ENCODE data around the gene COG7.
"Not testable (repeated sequence)": the region's sequence is repeated elsewhere in the genome, so short reads cannot be mapped to it uniquely, and the experiment has no call there.

Gene COG7

DNA sequence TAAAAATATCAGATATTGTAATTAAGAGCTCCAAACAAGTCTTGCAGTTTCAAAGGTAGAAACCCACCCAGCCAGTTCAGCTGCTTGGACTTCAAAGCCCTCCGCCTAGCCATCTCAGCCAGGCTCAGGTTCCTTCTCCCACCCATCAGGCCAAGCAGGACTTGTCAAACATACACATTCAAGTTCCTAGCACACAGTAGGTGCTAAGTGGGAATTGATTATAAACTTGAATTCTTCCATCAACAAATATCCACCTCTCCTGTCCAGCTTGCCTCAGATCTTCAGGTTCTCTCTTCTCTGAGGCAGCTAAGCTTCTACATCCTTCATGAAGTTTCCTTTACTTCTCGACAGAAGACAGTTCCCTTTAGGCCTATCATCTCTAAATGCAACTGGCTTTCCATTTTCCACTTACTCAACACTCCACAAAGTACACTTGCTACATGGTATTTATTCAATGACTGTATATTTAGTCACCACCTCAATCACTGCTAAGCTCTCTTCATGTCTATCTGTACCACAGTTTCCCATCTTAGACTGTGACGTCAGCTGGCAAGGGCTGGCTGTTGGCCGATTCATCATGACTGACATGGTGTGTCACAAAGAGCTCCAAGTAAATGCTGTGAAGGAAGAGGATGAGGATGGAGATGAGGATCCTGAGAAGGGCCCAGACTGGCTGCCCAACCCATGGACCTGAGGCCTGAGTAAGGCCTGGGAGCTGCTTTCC, 13.3 kb upstream of the COG7 start:
- peak; percentile 30 for DNase-seq

DNA sequence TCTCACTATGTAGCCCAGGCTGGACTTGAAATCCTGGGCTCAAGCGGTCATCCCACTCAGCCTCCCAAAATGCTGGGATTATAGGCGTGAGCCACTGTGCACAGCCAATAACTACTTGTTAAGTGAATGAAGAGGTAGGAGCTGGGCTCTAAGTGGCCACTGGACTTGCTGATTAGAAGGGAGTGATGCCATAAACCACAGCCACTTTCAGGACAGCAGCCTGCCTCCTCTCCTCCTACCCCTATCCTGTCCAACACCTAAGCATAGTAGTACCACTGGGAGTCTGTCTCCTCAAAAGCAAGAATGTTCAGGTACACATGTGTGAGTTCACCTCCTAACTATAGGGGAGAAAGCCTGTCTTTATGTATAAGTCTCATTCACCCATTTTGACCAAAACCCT, 12.2 kb upstream of the COG7 start:
- DNase-seq = no peak

DNA sequence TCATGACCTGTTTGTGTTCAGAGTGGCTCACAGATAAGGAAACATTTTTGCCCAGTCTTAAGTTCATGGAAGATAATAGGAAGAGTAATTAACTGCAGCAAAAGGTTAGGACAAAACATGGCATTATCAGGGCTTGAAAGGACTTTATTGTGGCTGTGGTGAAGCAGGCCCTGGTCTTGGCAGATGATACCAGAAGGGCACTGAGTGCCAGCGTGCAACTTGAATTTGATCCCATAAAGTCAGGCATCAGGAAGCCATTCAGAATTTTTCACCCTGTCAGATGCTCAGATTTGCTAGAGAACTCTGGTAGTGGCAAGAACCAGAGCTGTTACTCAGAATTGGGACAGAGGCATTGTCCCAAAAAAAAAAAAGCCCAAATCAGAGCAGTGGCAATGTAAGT, 11.2 kb upstream of the COG7 start:
- DNase-seq = no peak

DNA sequence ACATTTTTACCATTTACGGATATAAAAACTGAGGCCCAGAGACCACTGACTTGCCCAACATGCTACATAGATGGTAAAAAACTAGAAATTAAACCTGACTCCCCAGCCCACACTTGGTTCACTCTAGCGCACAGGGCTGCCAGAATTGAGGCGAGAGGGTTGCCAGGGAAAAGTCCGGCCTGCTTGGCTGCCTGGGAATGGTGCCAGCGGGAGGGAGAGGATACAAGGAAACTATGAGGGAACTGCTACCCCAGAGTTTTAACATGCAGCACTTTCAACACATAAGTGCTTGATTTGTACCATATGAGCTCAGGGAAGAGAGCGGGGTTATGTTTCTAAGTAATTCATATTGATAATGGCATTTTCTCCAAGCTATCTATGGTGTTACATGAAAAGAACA, 10.0 kb upstream of the COG7 start:
- peak; percentile 8 for DNase-seq

DNA sequence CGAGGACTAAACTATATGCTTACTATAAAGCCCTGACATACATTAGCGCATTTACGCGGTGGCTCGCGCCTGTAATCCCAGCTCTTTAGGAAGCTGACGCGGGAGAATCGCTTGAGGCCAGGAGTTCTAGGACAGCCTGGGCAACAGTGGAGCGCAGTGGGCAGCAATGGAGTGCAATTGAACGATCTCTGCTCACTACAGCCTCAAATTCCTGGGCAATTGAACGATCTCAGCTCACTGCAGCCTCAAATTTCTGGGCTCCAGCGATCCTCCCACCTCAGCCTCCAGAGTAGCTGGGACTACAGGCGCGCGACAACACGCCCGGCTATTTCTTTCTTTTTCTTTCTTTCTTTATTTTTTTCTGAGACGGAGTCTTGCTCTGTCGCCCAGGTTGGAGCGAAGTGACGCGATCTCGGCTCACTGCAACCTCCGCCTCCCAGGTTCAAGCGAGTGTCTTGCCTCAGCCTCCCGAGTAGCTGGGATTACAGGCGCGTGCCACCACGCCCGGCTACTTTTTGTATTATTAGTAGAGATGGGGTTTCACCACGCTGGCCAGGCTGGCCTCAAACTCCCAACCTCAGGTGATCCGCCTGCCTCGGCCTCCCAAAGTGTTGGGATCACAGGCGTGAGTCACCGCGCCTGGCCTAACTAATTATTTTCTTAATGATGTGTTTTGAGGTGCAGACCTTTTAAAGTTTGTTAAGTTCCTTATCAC, 506 bp upstream of the COG7 start:
- DNase-seq = no peak

DNA sequence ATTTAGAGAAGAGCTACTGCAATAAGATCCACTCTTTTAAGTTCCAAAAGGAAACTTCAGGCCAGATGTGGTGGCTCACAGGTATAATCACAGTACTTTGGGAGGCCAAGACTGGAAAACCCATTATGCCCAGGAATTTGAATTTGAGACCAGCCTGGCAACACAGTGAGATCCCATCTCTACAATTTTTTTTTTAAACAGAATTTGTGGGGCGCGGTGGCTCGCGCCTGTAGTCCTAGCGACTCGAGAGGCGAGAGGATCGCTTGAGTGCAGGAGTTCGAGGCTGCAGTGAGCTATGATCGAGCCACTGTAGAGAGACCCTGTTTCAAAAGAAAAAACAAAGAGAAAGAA, 793 bp downstream of the COG7 start:
- DNase-seq = no peak

DNA sequence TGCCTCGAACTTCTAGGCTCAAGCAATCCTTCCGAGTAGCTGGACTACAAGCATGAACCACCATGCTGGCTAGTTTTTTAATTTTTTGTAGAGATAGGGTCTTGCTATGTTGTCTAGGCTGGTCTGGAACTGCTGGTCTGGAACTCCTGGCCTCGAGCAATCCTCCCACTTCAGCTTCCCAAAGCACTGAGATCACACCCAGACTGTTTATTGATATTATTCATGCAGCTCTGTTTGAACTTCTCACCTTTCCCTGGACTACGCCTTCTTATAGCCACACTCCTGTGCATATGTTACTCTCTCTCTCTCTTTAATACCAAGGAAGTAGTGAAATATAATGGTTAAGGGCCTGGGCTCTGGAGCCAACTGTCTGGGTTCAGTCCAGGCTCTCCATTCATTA, 4.6 kb downstream of the COG7 start:
- no peak for DNase-seq

DNA sequence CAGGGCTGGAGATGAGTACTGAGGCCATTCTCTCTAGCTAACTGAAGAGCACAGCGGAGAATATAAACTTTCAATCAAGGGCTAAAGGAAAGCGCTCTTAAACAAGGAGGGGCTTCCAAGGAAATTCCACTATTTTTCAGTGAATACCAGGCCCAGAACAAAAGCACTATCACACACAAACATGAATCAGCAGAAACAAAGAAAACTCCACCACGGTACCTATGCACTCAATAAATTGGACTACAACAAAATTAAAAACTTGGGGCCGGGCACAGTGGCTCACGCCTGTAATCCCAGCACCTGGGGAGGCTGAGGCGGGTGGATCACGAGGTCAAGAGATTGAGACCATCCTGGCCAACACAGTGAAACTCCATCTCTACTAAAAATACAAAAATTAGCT, 15.4 kb downstream of the COG7 start:
- DNase-seq = not testable (repeated sequence)

DNA sequence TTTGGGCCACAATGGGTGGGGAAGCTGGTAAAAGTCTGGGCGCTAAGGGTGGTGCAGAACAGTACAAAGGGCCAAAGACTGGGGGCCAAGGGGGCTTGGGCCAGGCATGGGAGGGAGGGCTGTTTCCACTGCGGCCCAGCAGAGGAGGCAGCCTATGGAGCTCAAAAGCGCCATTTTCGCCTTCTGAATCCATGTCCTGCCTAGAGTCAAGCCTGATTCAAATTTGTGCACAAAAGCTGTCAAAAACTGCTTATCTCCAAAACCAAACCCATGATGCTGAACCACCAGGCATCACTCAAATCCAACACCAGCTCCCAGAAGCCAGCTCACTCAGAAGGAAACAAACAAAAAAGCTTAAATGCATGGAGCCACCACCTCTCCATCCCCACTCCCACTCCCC, 16.0 kb downstream of the COG7 start:
- DNase-seq = no peak

DNA sequence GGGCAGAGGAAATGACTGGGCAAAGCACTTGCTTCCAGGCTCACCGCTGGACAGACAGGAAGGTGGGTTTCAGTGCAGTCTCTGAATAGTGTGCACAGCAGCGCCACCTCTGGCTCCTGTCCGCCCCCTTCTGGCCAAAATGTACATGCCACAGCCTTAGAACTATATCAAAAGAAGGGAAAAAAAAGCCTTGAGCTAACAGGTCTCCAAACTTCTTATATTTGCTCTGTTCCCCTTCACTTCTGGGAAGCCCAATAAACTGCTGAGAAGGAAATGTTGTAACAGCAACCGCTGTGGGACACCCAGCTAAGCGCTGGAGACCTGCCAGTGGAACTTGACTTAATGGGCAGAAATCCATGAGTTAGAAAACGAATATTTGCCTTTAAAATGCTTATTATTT, 17.5 kb downstream of the COG7 start:
- peak; percentile 18 for DNase-seq

DNA sequence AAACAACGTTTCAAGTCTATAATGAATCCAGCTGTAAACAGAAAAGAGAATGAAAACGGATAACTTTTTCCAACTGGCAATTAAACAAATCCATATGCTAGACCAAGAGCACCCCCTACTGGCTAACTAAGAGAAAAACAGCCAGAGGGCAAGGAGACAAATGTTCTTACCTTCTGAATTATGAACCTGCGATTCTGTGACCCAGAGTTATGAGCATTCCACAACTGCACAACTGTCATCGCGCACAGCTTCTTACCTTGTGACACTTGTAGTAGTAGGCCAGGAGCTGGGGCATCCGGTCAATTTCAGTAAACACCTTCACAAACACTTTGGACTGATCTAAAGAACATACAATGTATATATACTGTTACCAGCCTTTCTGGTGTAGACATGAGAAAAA, 18.6 kb downstream of the COG7 start:
- no peak for DNase-seq

DNA sequence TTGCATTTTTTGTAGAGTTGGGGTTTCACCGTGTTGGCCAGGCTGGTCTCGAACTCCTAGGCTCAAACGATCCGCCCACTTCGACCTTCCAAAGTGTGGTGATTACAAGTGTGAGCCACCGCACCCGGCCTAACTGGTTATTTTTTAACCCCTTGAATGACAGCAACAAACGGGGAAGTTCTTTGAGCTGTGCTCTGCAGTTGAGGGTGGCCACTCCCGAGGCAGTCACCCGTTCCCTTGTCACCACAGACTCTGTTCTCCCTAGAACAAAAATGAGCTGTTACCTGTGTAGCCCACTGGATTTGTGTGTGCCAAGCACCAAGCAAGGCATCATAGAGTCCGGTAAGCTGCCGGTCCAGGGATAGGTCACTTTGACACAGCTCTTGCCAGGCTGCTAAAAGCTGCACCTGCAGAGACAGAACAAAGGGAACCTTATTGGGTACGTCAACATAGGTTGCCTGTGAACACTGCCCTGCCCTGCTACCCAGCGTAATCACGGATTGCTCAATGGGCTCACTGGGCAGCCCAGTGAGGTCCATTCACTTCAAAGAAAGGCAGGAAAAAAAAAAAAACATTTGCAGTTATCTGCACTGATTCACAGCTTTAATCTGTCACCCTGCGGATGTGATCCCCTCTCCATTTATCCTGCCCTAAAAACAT, 19.6 kb downstream of the COG7 start:
- DNase-seq = no peak

DNA sequence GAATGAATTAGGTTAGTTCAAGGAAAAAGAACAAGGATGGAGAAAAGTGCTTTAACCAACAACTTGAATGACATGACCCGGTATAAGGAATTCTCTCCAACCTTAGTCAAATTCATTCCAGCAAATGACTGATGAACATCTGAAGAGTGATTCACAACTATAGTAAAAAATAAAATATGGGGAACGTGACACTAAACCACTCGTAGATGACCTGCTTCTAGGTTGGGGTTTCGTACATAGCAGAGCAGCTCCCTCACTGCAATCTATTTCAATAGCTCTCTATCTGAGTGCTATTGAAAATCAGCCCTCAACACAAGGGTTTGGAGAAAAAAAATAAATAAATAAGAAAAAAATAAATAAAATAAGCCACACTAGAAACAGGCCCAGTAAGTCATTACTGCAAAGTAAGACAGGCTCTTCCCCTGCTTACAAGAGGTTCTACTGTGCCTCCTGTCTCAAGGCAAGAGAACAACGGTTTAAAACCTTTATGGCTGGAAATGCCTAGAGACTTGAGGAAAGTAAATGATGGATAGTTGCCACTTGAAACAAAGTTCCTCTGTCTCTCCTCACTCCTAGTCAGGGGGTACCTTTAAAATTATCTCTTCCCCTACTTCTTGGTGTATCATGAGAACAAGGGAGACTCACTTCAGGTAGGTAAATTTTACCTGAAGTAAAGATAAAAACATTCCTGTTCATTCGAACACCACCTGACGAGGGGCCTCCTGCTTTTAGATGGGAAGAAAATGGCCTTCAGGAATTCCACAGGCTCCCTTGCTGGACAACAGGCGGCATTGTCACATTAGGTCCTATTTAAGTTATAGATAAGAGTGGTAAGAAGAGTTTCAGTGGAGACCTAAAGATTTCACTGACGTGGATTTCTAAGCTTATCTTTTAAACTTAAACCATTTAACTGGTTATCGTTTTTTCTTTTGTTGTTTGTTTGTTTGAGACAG, 20.5 kb downstream of the COG7 start:
- no peak for DNase-seq

DNA sequence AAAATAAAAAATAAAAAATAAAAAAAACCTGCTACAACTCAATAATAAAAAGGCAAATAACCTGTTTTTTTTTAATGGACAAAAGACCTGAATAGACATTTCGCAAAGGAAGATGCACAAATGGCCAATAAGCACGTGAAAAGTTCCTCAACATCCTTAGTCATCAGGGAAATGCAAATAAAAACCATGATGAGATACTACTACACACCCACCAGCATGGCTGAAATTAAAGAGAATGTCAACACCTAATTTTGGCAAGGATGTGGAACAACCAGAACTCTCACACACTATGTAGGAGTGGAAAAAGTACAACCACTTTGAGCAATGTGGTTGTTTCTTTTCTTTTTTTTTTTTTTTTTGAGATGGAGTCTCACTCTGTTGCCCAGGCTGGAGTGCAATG, 24.6 kb downstream of the COG7 start:
- DNase-seq = no peak

DNA sequence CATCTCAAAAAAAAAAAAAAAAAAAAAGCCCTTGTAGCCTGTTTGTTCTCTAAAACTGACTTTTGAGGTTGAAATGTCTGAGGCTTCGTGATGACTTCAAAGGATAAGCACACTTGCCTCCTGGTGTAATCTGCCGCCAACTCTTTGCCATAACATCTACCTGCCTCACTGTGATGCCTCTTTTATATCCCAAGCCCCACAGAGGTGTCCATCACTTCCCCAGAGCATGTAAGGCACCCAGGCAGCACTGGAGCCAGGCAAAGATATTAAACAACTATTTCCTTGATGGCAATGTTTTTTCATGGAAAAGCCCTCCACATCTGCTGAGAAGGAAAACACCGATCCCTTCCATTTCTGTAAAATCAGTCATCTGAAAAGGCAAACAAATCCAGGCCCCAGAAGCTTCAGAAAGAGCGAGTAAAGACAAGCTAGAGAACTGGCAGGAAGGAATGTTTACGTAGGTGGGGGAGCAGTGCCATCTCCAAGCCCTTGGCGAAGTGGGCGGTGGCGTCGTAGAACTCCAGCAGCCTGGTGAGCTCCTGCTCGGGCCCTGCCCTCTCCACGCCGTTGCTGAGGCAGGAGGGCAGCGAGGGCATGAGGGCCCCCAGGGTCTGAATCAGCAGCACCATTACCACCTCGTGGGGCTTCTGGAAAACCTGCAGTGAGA, 28.6 kb downstream of the COG7 start:
- no peak for DNase-seq

DNA sequence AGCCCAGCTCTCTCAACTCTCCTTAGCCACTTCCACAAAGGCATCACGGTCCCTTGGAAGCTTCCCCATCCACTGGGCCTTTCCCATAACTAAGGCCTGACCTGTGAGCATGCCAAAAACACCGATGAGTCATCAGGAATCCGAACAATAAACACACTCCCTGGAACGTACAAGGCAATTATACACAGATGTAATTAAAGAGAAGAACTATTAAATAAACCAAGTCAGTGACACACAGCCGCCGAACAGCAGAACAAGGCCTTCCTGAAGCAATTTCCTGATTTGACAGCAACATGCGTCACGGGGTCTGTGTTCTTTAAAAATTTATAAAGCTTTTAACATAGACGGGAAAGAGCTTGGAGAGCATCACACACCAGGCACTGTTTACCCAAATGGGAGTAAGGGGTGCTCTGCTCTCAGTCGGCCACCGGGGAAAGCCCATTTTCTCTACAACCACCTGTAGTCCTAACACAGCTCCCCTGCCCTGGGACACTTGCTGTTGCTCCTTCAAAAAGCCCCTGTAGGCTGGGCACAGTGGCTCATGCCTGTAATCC, 29.4 kb downstream of the COG7 start:
- DNase-seq = peak; percentile 37

DNA sequence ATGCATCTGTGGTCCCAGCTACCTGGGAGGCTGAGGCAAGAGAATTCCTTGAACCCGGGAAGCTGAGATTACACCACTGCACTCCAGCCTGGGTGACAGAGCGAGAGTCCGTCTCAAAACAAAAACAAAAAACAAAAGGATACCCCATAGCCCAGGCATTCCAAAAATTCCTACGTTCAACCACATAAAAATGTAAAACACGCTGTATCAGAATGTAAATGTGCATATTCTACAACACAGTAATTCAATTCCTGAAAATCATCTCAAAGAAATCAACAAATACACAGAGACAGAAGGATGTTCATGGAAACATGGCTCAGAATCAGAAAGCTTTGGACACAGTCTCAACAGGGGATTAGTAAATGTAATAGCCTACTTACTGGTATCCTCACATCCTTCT, 33.0 kb downstream of the COG7 start:
- no peak for DNase-seq

DNA sequence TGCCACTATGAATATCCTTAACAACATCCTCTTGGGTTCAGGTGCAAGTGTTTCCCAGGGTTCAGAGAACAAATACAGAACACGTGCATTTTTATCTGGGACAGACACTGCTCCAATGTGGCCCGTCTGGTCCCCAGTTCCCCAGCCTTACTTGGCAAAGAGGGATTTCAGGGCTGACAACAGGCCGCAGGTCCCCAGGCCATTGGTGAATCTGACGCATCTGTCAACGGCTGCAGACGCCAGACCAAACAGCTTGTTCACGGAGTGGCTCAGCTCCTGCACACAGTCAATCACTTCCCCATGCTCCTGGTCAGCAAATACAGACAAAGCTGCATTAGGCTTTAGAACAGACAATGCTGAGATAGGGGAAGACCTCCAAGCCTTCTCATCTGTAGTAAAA, 36.2 kb downstream of the COG7 start:
- no peak for DNase-seq

DNA sequence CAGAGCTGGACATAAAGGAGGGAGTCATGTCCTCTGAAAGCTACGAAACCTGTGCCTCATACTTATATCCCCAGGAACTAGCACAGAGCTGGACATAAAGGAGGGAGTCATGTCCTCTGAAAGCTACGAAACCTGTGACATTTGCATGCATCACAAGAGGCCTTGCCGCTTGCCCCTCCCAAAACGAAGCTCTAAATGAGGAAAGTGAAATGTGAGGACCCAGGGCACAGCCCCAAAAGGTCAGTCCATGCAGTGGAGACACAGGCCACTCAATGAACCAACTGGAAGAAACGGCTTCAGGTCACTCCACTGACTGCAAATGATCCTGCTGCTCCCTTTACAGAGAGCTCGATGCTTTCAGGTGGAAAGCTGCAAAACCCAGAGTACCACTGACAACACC, 38.3 kb downstream of the COG7 start:
- DNase-seq = no peak

DNA sequence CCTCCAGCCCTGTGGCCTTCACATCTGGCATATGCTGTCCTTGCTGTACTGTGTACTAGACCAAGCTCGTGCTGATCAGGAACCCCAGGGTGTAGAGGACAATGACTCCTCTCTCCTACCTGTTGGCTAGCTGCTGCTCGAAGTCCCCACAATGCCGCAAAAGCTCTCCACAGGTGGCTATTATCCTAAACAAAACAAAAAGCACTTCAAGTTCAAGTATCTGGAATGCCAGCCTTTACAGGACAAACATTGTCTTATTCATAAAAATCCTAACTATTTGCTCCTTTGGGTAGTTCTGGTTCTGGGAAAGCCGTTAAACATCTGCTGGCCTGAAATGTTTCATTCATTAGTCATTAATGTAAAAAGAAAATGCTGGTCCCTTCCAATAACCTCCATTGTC, 42.8 kb downstream of the COG7 start:
- DNase-seq = no peak

DNA sequence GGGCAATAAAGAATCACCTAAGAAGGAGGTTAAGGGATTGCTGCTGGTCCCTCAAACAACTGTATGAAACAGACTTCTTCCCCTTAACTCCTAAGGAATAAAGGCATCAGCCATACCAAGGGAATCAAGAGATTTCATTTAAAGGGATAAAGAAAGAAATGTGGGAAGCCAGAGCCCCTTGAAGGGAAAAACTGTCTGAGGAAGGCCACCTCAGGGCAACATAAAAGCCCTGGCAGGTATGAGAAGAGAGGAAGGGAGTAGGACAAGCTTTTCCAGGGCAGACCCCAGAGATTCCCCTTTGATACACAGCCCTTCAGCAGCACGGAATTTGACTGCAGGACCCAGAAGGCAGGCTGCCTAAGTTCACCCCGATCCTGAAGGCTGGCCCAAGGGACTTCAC, 43.5 kb downstream of the COG7 start:
- no peak for DNase-seq

DNA sequence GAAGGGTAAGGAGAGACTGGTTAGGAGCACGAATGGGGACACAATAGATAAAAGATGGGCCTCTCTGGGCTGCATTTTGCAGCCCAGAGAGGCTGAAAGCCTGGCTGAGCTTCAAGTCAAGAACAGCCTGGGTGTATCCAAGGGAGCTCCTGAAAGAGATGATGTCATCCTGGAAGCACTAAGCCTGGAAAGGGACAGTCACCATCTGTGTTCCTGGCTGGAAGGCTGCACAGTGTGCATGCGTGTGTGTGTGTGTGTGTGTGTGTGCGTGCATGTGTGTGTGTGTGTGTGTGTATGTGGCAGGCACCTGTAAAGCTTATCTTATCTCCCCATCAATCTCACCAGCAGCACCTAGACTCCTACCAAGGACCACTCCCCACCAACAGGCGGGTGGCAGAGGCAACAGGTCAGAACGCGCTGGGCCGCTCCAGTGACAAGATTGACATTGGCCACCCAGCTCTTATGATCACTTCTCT, 44.1 kb downstream of the COG7 start:
- no peak for DNase-seq
